ENCODE measurements around the gene GPR25.

Gene GPR25

DNA sequence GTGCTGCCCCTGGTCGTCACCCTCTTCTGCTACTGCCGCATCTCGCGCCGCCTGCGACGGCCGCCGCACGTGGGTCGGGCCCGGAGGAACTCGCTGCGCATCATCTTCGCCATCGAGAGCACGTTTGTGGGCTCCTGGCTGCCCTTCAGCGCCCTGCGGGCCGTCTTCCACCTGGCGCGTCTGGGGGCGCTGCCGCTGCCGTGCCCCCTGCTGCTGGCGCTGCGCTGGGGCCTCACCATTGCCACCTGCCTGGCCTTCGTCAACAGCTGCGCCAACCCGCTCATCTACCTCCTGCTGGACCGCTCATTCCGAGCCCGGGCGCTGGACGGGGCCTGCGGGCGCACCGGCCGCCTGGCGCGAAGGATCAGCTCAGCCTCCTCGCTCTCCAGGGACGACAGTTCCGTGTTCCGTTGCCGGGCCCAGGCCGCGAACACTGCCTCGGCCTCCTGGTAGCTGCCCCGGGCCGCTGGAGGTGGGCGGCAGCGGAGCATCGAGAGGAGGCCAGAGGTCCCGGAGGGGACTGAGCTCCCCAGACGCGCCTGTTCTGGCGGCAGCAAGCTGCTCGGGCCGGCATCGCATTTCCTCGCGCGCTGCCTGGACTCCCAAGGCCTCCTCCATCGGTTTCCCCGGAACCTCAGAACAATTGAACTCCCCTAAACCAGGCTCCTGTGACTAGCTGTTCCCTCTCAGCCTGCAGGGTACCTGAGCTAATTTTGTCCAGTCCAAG is 1.1 kb downstream of the GPR25 start:
- H3K9ac ChIP-seq (ENCODE audit: insufficient read length, low read depth), result peak overlapping the region; percentile 9
- H3K4me1 ChIP-seq (ENCODE audit: insufficient read depth, insufficient read length), result peaks cover 5% of the 10 kb centered on the region
- no peaks in the 10 kb centered on the region for H3K36me3 ChIP-seq (ENCODE audit: insufficient read depth, insufficient read length, low read length)
- H3K27me3 ChIP-seq (ENCODE audit: insufficient read depth, insufficient read length), result no peaks in the 10 kb centered on the region
- TF ChIP-seq ZNF274 (IDR thresholded peaks at IDR 0.05; ENCODE audit: low read depth, low read length) (no peak), YY1 (IDR thresholded peaks at IDR 0.05; ENCODE audit: insufficient read depth, insufficient read length) (no peak), SUZ12 (IDR thresholded peaks at IDR 0.05; ENCODE audit: extremely low read depth, insufficient read depth, insufficient read length) (no peak)
- DNase-seq (ENCODE audit: low read depth, low spot score), result no peak
- H3K9me3 ChIP-seq (ENCODE audit: insufficient read depth, low read length), result no peaks in the 10 kb centered on the region
- H3K4me3 ChIP-seq (ENCODE audit: insufficient read length, low read depth), result no peak overlapping the region

DNA sequence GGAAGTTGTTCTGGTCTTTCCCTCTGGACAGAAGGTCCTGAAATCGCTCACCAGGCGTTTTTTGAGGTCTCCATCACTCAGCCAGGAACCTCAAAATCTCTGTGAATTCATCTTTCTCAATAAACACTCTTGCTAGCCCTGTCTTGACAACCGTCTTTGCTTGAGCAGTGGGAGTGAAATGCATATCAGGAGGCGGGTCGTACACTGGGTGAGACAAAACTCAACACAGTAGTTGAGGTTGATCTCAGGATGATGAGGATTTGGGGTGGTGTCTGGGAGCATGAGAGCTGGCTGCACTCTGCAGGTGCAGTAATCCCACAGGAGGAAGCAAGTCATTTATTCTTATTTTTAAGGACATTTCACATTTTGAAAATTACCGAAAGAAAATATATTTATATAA is 1.9 kb downstream of the GPR25 start:
- no peaks in the 10 kb centered on the region for H3K27me3 ChIP-seq (ENCODE audit: insufficient read depth, insufficient read length)
- H3K36me3 ChIP-seq (ENCODE audit: insufficient read depth, insufficient read length, low read length), result no peaks in the 10 kb centered on the region
- H3K4me1 ChIP-seq (ENCODE audit: insufficient read depth, insufficient read length), result peaks cover 5% of the 10 kb centered on the region
- H3K9ac ChIP-seq (ENCODE audit: insufficient read length, low read depth), result no peak overlapping the region
- H3K4me3 ChIP-seq (ENCODE audit: insufficient read length, low read depth), result no peak overlapping the region
- H3K9me3 ChIP-seq (ENCODE audit: insufficient read depth, low read length), result no peaks in the 10 kb centered on the region
- TF ChIP-seq ZNF274 (IDR thresholded peaks at IDR 0.05; ENCODE audit: low read depth, low read length) (no peak), SUZ12 (IDR thresholded peaks at IDR 0.05; ENCODE audit: extremely low read depth, insufficient read depth, insufficient read length) (no peak), YY1 (IDR thresholded peaks at IDR 0.05; ENCODE audit: insufficient read depth, insufficient read length) (no peak)
- no peak for DNase-seq (ENCODE audit: low read depth, low spot score)

DNA sequence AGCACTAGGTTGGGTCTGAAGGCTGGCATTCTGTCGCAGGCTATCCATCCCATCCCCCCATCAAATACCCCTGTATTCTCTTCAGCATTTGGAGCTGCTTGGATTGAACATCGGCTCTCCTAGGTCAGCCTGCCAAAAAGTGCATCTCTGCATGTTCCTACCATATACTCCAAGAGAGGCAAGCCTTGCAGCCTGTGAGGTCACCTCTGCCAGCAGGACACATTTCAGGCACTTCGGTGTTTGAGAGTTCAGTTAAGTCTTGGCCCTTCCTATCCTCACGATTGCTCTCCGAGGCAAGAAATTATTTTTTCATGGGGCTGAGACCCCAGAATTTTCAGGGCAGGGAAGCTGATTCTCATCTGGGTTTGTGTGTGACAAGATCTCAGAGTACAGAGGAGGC is 2.6 kb downstream of the GPR25 start:
- Histone ChIP-seq H3K4me3 (ENCODE audit: insufficient read length, low read depth) (no peak overlapping the region), H3K27me3 (ENCODE audit: insufficient read depth, insufficient read length) (no peaks in the 10 kb centered on the region), H3K9me3 (ENCODE audit: insufficient read depth, low read length) (no peaks in the 10 kb centered on the region), H3K4me1 (ENCODE audit: insufficient read depth, insufficient read length) (peaks cover 5% of the 10 kb centered on the region), H3K36me3 (ENCODE audit: insufficient read depth, insufficient read length, low read length) (no peaks in the 10 kb centered on the region), H3K9ac (ENCODE audit: insufficient read length, low read depth) (no peak overlapping the region)
- TF ChIP-seq ZNF274 (IDR thresholded peaks at IDR 0.05; ENCODE audit: low read depth, low read length) (no peak), SUZ12 (IDR thresholded peaks at IDR 0.05; ENCODE audit: extremely low read depth, insufficient read depth, insufficient read length) (no peak), YY1 (IDR thresholded peaks at IDR 0.05; ENCODE audit: insufficient read depth, insufficient read length) (no peak)
- DNase-seq (ENCODE audit: low read depth, low spot score), result no peak

DNA sequence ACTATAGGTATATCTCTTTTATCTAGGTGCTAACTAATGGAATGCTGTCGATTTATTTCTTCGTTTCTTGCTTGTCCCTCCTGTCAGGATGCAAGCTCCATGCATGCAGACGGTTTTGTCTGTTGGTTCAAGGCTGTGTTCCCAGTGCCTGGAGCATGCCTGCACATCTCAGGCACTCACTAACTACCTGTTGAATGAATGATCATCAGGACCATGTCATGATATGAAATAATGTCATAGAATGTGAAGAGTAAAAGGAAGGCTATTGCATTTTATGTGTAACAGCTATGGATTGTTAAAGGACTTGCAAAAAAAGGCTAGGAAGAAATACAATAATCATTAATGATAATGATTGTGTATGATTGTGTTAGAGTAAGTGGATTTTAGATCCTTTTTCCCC is 4.2 kb downstream of the GPR25 start:
- Histone ChIP-seq H3K9me3 (ENCODE audit: insufficient read depth, low read length) (no peaks in the 10 kb centered on the region), H3K9ac (ENCODE audit: insufficient read length, low read depth) (no peak overlapping the region), H3K36me3 (ENCODE audit: insufficient read depth, insufficient read length, low read length) (no peaks in the 10 kb centered on the region), H3K4me3 (ENCODE audit: insufficient read length, low read depth) (no peak overlapping the region), H3K4me1 (ENCODE audit: insufficient read depth, insufficient read length) (peaks cover 5% of the 10 kb centered on the region), H3K27me3 (ENCODE audit: insufficient read depth, insufficient read length) (no peaks in the 10 kb centered on the region)
- no peak for DNase-seq (ENCODE audit: low read depth, low spot score)
- no peak for TF ChIP-seq YY1 (IDR thresholded peaks at IDR 0.05; ENCODE audit: insufficient read depth, insufficient read length)

DNA sequence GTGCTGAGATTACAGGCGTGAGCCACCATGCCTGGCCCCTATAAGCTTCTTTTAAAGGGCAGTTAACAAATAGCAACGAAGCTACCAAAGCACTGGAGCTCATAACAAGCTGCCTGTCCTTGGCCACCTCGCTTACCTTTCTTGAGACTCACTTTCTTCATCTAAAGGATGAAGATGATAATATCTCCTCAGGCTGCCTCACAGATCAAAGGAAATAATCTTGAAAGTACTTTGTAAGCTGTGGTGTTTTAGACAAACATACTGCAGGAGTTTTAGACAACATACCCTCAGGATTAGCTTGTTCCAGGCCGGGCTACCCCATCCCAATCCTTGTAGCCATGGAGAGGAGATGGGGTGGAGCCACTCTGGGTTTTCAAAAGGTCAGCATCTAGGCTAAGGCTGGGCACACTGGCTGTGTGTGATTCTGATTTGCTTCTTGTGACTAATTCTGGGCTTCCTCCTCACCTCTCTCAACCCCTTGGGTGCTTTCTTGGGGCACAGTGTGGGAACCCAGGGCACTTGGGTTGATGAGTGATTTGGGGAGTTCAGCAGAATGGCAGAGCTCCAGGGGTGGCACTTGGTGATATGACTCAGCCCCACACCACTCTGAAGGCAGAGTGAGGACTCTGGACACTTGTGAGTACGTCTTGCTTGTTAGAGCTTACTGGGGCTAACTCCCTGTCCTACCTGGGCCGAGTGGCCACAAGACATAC is 5.2 kb downstream of the GPR25 start:
- Histone ChIP-seq H3K4me1 (ENCODE audit: insufficient read depth, insufficient read length) (peaks cover 5% of the 10 kb centered on the region), H3K27me3 (ENCODE audit: insufficient read depth, insufficient read length) (no peaks in the 10 kb centered on the region), H3K9ac (ENCODE audit: insufficient read length, low read depth) (no peak overlapping the region), H3K36me3 (ENCODE audit: insufficient read depth, insufficient read length, low read length) (no peaks in the 10 kb centered on the region), H3K4me3 (ENCODE audit: insufficient read length, low read depth) (no peak overlapping the region), H3K9me3 (ENCODE audit: insufficient read depth, low read length) (no peaks in the 10 kb centered on the region)
- DNase-seq (ENCODE audit: low read depth, low spot score), result no peak
- no peak for TF ChIP-seq SUZ12 (IDR thresholded peaks at IDR 0.05; ENCODE audit: extremely low read depth, insufficient read depth, insufficient read length)
- no peak for TF ChIP-seq ZNF274 (IDR thresholded peaks at IDR 0.05; ENCODE audit: low read depth, low read length)
- no peak for TF ChIP-seq YY1 (IDR thresholded peaks at IDR 0.05; ENCODE audit: insufficient read depth, insufficient read length)

DNA sequence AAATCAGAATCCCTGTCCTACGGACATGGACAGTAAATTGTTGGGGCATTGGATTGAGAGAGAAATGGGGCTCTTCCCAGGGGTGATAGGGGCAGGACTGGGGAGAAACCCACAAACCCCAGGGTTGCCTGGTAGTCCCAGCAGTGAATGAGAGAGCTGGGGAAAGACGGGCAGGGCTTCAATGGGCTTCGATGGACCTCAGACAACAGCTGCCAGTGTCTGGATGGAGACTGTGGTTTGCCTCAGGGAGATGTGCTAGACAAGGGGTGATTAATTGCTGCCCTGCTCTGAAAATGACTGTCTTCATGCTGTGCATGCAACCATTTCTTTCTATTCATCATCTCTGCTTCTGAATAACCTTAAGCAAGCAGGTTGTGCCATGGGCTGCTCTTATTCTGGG is 7.4 kb downstream of the GPR25 start:
- DNase-seq (ENCODE audit: low read depth, low spot score), result no peak
- Histone ChIP-seq H3K9ac (ENCODE audit: insufficient read length, low read depth) (no peak overlapping the region), H3K36me3 (ENCODE audit: insufficient read depth, insufficient read length, low read length) (no peaks in the 10 kb centered on the region), H3K27me3 (ENCODE audit: insufficient read depth, insufficient read length) (no peaks in the 10 kb centered on the region), H3K4me3 (ENCODE audit: insufficient read length, low read depth) (no peak overlapping the region), H3K9me3 (ENCODE audit: insufficient read depth, low read length) (no peaks in the 10 kb centered on the region), H3K4me1 (ENCODE audit: insufficient read depth, insufficient read length) (peaks cover 5% of the 10 kb centered on the region)
- no peak for TF ChIP-seq YY1 (IDR thresholded peaks at IDR 0.05; ENCODE audit: insufficient read depth, insufficient read length)
- TF ChIP-seq SUZ12 (IDR thresholded peaks at IDR 0.05; ENCODE audit: extremely low read depth, insufficient read depth, insufficient read length), result no peak
- TF ChIP-seq ZNF274 (IDR thresholded peaks at IDR 0.05; ENCODE audit: low read depth, low read length), result no peak

DNA sequence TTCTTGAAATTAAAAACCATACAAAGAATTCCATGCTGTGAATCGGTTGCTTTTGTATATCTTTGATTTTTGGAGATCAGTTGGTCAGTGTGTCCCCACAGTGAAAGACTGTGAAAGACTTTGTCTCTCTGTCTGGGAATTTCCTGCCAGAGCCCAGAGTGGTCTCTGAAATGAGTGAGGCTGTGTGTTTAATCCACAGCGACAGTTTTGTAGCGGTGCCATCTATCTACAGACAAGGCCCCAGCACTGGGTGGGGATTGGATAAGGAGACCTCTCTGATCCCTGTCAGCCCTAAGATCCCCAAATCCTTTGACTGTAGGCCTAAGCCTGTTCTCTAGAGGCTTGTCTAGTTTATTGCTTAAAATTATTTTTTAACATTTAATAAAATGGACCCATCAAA is 10.3 kb downstream of the GPR25 start:
- H3K27me3 ChIP-seq (ENCODE audit: insufficient read depth, insufficient read length), result no peaks in the 10 kb centered on the region
- DNase-seq (ENCODE audit: low read depth, low spot score), result no peak
- no peaks in the 10 kb centered on the region for H3K9me3 ChIP-seq (ENCODE audit: insufficient read depth, low read length)
- no peak for TF ChIP-seq ZNF274 (IDR thresholded peaks at IDR 0.05; ENCODE audit: low read depth, low read length)
- TF ChIP-seq SUZ12 (IDR thresholded peaks at IDR 0.05; ENCODE audit: extremely low read depth, insufficient read depth, insufficient read length), result no peak
- no peak for TF ChIP-seq YY1 (IDR thresholded peaks at IDR 0.05; ENCODE audit: insufficient read depth, insufficient read length)
- peaks cover 10% of the 10 kb centered on the region for H3K4me1 ChIP-seq (ENCODE audit: insufficient read depth, insufficient read length)
- H3K9ac ChIP-seq (ENCODE audit: insufficient read length, low read depth), result no peak overlapping the region
- H3K4me3 ChIP-seq (ENCODE audit: insufficient read length, low read depth), result no peak overlapping the region
- no peaks in the 10 kb centered on the region for H3K36me3 ChIP-seq (ENCODE audit: insufficient read depth, insufficient read length, low read length)

Measured in NT2/D1 (cell line).